ENCODE results near the gene PHACTR1.

PHACTR1 gene

GRCh38 chr6:13071550-13072345 is 355.2 kb downstream of the PHACTR1 start:
- no peak for DNase-seq (ENCODE audit: low read depth in 2 of 2)

- DNase-seq (ENCODE audit: low read depth in 2 of 2): no peak
These were observed 356.2 kb downstream of the PHACTR1 start for GRCh38 chr6:13072686-13073347.

GRCh38 chr6:13074415-13075140 is 358.0 kb downstream of the PHACTR1 start:
- no peak for DNase-seq (ENCODE audit: low read depth in 2 of 2)

GRCh38 chr6:13075141-13075845 is 358.7 kb downstream of the PHACTR1 start:
- no peak for DNase-seq (ENCODE audit: low read depth in 2 of 2)

- DNase-seq (ENCODE audit: low read depth in 2 of 2): no peak
These were observed 360.0 kb downstream of the PHACTR1 start for GRCh38 chr6:13076575-13076974.

GRCh38 chr6:13077117-13077516 is 360.6 kb downstream of the PHACTR1 start:
- no peak for DNase-seq (ENCODE audit: low read depth in 2 of 2)

- no peak for DNase-seq (ENCODE audit: low read depth in 2 of 2)
These were observed 362.6 kb downstream of the PHACTR1 start for GRCh38 chr6:13079096-13079723.

GRCh38 chr6:13080462-13081188 is 364.1 kb downstream of the PHACTR1 start:
- DNase-seq (ENCODE audit: low read depth in 2 of 2): no peak

- DNase-seq (ENCODE audit: low read depth in 2 of 2): no peak
These were observed 364.6 kb downstream of the PHACTR1 start for GRCh38 chr6:13081189-13081563.

GRCh38 chr6:13089296-13089994 is 372.9 kb downstream of the PHACTR1 start:
- no peak for DNase-seq (ENCODE audit: low read depth in 2 of 2)

GRCh38 chr6:13091192-13091591 is 374.6 kb downstream of the PHACTR1 start:
- DNase-seq (ENCODE audit: low read depth in 2 of 2): no peak

GRCh38 chr6:13094781-13095425 is 378.3 kb downstream of the PHACTR1 start:
- no peak for DNase-seq (ENCODE audit: low read depth in 2 of 2)

GRCh38 chr6:13096084-13096483 is 379.5 kb downstream of the PHACTR1 start:
- no peak for DNase-seq (ENCODE audit: low read depth in 2 of 2)

GRCh38 chr6:13097454-13097853 is 380.9 kb downstream of the PHACTR1 start:
- DNase-seq (ENCODE audit: low read depth in 2 of 2): no peak

GRCh38 chr6:13098006-13098405 is 381.4 kb downstream of the PHACTR1 start:
- no peak for DNase-seq (ENCODE audit: low read depth in 2 of 2)

- DNase-seq (ENCODE audit: low read depth in 2 of 2): no peak
These were observed 382.4 kb downstream of the PHACTR1 start for GRCh38 chr6:13098793-13099570.

- DNase-seq (ENCODE audit: low read depth in 2 of 2): no peak
These were observed 383.2 kb downstream of the PHACTR1 start for GRCh38 chr6:13099771-13100170.

GRCh38 chr6:13101409-13101808 is 384.8 kb downstream of the PHACTR1 start:
- no peak for DNase-seq (ENCODE audit: low read depth in 2 of 2)

GRCh38 chr6:13101985-13102384 is 385.4 kb downstream of the PHACTR1 start:
- DNase-seq (ENCODE audit: low read depth in 2 of 2): no peak

All from stimulated activated CD8-positive, alpha-beta memory T cell treated with anti-CD3 and anti-CD28 coated beads, Interleukin-7, amount 100 ng/mL, for 4 hours (primary cell).